Activated CD4-positive, alpha-beta T cell treated with anti-CD3 and anti-CD28 coated beads for 48 hours (primary cell): Measurements from ENCODE around the gene TSGA10.
"Not testable (repeated sequence)": the region's sequence is repeated elsewhere in the genome, so short reads cannot be mapped to it uniquely, and the experiment has no call there.

Source experiments
- DNase-seq: peaks from one replicate; pipeline ENCODE4 v3.0.0-alpha.2; 2020

The TSGA10 gene

DNA sequence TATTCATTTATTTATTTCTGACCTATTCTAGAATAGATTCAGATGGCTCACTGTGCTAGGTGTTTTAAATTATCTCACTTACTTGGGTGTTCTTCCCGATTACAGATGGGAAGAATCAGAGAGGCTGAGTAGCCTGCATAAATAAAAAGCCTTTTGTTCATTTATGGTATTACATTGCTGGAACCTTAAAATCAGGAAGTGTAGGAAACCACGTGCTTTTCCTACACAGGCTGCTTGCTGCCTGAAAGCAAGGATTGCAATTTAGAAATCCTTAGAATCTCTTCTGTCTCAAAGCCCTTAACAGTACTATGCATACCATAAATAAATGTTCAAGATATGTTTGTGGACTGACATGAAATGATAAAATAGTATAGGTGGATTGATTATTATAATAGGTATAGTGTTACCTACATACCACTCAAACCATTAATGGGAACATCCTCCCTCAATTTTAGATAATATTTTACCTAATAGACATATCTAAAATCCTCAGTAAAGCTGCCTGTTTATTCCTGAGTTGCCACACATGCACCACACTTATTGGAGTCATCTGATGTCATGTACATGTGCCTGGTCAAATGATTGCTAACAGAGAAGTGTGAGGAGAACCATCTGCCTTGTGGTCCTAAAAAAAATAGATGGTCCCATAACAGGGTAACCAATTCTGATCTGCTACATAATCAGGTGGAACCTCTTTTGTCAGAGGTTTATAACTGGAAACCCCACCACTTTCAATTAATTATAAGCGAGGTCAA lies 86.7 kb downstream of the TSGA10 start:
- DNase-seq: no peak

DNA sequence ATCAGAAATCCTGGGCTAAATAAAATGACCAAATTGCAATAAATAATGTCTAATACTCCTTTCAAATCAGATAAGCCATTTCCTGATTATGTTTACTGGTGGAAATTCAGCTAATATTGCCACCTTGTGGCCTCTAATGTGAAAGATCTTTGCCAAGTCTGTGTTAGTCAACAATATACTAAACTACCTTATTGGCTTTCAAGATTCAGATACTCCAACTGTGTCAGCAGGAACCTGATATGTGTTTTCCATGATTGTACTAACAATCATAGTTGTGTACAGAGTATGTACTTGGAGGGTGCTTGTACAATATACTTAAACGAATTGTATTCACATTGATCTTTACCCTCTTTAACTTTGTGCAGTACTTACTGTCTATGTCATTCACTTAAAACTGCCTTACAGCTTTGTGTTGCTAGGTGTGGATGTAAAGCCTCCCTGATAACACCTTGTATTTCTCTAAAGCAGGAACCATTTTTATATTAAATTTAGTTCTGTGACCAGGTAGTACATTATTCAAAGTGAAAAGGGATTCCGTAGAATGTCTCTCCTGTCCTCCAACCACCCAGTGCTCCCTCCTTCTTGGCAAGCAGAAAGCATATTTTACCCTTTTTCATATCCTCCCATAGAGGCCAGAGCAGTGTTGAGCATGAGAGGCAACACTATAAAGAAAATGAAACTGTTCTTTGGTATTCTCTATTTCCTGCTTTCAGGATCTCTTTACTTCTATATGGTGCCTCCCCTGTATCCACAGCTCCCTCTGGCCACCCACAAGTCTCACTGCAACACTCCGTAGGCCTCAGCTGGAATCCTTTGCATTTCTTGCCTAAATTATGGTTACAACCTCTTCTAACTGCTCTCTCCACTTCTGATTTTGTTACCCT lies 88.4 kb downstream of the TSGA10 start:
- peak; percentile 19 for DNase-seq

DNA sequence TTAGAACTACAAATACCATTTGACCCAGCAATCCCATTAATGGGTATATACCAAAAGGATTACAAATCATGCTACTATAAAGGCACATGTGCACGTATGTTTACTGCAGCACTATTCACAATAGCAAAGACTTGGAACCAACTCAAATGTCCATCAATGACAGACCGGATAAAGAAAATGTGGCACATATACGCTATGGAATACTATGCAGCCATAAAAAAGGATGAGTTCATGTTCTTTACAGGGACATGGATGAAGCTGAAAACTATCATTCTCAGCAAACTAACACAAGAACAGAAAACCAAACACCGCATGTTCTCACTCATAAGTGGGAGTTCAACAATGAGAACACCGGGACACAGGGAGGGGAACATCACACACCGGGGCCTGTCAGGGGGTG lies 105.6 kb downstream of the TSGA10 start:
- DNase-seq: not testable (repeated sequence)

DNA sequence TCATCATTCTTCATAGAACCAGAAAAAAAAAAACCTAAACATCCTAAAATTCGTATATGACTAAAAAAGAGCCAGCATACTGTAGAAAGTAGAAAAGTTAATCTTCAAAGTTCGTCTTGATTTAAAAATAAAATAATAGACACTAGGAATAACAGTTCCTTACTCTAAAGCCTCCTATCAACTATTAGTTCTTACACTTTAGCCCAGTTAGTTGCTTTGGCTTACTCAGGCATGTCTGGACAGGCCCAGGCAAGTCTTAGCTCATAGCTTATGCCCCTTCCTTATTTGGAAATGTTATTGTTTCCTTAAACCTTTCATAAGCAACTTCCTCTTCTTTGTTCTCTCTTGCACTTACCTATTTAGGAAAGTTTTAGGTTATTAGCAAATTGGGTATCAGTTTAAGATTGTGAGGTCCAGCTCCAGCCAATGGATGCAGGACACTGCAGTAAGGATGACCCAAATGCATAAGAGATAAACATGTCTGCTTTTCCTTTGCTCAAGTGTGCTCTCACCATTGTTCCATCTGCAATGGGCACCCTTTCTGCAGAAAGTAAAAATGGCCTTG lies 113.9 kb downstream of the TSGA10 start:
- not testable (repeated sequence) for DNase-seq

DNA sequence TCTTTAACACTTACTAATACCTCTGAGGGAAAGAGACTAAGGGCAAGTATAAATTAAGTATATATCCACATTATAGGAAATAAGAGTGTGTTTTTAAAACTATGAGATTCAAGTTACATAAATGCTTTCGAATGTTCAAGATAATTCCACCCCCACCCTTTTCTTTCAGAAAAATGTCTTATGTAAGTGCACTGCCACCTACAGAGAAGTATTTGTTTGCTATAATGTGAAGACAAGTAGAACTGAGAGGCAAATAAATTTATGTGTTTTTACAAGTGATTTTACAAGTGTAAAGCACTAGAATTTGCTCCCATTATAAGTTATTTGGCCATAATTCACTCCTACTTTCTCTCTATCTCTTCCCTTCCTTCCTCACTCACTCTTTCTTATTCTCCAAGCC lies 118.8 kb downstream of the TSGA10 start:
- DNase-seq: no peak

DNA sequence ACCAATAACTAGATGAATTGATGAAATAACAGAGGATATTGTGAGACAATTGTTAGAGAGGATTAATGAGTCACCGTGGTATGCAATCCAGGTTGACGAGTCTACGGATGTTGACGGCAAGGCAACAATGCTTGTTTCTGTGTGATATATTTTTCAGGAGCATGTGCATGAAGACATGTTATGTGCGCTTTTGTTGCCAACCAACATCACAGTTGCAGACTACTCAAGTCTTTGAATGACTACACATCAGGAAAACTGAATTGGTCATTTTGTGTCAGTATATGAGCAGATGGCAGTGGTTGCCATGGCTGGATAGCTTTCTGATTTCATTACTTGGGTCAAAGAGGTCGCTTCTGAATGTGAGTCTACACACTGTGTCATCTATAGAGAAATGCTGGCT lies 122.0 kb downstream of the TSGA10 start:
- no peak for DNase-seq

DNA sequence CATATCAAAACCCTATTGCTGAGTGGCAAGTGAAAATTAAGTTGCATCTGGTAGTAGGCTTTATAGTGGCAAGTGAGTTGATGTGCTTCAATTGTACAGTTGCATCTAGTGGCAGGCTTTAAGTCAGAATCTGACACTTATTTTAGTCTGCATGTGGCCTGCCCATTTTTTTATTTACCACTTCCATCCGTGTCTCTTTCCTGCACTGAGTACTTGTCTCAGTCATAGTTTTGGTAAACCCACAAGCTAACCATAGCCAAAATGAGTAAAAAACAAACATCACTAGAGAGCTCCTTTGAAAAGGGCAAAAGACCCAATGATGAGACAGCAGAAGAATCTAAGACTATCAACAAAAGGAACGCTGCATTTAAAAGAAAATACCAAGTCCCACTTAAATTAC lies 122.7 kb downstream of the TSGA10 start:
- DNase-seq: no peak

DNA sequence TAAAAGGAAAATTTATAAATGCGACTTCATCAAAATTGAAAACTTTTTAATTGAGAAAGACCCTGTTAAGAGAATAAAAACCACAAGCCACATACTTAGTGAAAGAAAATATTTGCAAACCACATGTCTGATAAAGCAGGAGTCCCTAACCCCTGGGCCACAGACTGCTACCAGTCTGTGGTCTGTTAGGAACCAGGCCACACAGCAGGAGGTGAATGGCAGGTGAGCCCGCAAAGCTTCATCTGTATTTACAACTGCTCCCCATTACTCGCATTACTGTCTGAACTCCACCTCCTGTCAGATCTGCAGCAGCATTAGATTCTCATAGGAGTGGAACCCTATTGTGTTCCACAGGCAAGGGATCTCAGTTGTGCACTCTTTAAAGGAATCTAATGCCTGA lies 123.3 kb downstream of the TSGA10 start:
- no peak for DNase-seq

DNA sequence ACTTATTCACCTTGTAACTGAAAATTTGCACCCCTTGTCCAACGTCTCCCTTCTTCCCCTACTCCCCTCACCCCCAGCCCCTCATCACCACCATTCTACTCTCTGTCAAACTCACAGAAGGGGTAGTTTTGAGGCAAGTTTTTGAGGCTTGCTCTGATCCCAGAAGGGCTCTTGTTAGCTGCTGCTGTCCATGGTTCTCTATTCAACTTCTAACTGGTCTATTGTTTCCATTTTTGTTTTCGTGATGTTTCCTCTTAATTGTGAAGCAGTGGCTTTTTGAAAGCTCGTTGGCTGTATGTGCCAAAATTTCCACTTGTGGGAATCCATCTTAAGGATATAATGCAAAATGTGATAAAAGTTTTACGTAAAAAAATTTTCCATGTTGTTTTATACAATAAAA lies 126.2 kb downstream of the TSGA10 start:
- no peak for DNase-seq

DNA sequence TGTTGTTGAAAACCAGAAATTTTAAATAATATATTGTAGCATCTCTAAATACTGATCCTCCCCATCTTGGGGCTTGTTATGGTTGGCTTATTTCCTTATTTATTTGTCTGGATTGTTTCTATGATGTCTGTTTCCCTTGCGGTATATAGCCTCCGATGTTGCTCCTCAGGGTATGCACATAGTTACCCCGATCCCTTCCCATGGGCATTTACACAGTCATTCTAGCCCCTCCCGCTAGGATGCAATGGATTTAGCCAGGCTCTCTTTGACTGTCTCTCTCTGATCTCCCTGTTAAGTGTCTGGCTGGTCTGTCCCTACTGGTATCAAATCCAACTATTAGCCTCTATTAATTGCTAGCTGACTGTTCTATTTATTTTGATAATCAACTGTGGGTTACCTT lies 126.9 kb downstream of the TSGA10 start:
- DNase-seq: no peak

DNA sequence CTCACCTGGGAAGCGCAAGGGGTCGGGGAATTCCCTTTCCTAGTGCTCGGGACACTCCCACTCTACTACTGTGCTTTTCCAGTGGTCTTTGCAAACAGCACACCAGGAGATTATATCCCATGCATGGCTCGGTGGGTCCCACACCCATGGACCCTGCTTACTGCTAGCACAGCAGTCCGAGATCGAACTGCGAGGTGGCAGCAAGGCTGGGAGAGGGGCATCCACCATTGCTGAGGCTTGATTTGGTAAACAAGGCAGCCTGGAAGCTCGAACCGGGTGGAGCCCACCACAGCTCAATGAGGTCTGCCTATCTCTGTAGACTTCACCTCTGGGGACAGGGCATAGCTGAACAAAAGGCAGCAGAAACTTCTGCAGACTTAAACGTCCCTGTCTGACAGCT lies 154.0 kb downstream of the TSGA10 start:
- no peak for DNase-seq

DNA sequence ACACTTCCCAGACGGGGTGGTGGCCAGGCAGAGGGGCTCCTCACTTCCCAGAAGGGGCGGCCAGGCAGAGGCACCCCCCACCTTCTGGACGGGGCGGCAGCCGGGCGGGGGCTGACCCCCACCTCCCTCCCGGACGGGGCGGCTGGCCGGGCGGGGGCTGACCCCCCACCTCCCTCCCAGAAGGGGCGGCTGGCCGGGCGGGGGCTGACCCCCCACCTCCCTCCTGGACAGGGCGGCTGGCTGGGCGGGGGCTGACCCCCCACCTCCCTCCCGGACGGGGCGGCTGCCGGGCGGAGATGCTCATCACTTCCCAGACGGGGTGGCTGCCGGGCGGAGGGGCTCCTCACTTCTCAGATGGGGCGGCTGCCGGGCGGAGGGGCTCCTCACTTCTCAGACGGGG lies 166.0 kb downstream of the TSGA10 start:
- DNase-seq: not testable (repeated sequence)

DNA sequence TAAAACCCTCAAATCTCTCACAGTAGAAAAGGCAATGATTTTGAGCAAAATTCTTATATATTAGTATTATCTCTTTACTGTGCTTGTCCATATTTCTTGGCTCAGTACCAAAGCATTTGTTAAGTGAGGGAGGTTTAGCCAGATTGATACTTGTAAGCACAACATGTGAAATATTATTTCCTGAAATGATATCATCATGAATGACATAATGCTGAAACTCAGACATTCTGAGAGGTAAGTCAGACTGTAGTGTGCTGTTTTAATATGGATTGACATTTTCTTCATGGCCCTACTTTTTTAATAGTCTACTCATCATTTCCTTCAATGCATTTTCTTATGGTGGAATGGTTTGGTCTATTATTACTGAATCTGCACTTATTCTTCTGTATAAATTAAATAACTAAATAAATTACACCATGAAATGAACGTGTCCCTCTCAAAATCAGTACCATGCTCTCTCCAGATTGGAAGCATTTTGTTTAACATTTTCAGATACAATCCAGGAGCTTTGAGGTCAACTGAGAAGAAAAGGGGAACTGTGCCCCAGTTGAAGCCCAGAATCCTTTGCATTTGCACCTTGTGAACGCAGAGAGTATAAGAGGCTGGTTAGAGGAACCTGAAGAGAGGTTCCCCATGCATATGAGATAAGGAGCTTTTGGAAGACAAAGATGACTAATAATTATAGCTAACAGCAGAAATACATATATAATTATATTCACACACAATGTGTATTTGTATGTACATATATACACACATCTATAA lies 168.7 kb downstream of the TSGA10 start:
- no peak for DNase-seq

DNA sequence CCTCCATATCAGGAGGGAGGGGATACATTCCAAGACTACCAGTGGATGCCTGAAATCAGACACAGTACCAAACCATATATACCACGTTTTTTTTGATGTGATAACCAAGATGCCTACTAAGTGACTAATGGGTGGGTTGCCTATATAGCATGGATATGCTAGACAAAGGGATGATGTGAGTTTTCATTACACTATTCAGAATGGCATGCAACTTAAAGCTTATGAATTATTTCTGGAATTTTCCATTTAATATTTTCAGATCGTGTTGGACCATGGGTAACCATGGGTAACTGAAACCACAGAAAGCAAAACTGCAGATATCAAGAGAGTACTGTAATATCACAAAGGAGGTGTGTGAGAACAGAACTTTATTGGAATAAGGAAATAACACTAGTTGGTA lies 179.1 kb downstream of the TSGA10 start:
- DNase-seq: no peak

DNA sequence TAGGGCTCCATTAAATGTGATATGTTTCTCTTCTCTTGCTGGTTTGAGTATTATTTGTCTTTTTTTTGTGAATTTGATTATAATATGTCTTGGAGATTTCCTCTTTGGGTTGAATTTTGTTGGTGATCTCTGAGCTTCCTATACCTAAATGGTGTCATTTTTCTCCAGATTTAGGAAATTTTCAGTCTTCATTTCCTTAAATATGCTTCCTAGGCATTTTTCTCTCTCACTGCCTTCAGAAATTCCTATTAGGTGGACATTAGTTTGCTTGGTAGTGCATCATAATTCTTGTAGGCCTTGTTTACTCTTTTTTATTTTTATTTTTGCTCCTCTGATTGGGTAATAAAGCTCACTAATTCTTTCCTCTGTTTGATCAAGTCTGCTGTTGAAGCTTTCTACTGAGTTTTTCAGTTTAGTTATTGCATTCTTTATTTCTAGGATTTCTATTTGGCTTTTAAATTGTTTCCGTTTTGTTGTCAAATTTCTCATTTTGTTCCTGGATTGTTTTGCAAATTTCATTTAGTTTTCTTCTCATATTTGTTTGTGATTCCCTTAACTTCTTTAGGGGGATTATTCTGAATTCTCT lies 182.1 kb downstream of the TSGA10 start:
- DNase-seq: no peak

DNA sequence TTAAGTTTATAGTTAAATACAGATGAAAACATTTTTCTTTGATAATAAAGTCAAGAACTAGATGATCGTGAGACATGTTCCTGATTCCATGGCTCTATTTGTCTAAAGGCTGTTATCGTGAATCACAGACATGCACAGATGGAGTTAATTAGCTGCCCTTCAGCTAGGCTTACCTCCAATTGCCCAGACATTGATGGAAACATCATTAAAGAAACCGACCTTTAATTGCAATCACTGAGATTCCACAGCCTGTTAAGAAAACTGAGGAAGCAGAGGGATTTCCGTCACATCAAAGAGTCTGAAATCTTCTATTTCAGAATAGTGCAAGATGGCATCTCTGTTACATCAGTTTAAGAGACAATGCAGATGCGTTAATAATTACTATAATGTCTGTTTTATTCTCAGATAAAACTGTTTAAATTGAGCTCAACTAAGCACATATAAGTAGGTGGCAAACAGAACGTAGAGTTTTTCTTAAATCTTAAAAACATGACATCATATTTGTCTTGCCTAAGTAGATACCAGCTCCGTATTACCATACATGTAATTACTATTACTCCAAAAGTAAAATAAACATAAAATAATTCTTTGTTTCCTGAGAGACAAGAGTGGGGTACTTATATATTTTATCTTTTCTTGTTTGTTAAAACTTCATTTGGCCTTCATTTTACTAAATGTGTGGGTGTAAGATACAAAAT lies 194.8 kb downstream of the TSGA10 start:
- no peak for DNase-seq

DNA sequence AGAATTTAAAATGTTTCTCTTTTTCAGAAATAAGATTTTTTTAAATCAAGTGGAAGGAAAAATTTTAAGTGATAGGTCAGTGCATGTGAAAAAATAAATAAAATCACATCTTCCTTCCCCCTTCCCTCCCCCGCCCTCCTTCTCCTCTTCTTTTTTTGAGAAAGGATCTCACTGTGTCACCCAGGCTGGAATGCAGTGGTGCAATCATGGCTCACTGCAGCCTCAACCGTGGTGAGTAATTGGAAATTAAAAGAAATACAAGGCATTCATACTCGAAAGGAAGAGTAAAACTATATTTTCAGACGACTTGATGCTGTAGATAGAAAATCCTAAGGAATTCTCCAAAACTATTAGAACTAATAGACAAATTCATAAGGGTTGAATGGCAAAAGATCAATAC lies 201.8 kb downstream of the TSGA10 start:
- no peak for DNase-seq

DNA sequence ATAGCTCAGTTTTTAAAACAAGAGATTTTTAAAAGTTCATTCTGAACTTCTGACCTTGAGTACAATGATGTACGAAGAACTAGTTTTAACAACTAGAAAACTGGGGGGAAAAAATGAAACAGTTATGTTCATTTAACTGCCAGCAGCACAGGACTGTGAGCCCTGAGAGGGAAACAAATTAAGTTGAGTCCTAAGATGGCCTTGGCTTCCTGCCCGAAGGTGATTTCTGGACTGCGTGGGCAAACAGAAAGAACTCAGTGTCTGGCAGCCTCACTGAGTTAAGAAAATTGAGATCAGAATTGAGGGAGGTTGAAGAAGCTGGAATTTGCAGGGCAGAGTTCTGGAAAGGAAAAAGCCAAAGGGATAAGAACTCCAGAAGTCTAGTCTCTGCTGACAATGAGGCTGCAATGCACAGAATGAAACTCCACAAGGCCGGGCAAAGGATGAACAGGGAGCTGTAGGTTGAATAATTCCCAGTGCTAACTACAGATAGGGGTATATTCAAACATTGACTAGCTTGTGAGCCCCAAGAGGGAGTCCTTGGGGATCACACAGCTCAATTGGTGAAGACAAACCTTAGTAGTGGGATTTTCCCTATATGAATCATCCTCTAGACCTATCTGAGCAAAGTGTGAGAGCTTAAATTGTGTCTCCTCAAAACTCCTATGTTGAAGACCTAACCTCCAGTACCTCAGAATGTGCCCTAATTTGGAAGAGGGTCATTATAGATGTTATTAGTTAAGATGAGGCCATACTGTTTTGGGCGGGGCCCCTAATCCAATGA lies 205.6 kb downstream of the TSGA10 start:
- no peak for DNase-seq

DNA sequence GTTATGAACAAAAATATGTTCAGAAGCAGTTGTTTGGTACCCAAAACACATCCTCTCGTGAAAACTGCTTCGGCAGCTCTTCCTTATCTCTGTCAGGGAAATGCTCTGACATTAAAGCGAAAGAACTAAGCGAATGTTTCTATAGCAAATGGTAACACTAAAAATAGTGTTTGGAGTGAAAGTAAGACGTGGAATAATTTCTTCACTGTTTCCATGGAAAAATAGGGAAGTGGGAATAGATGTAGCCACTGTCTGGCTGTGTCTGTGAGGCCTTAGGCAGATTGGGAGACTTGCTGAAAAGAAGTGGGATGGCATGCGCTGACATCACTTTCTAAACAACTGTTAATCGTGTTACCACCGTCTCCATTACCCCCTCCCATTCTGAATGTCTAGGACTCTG lies 207.2 kb downstream of the TSGA10 start:
- DNase-seq: no peak
